Nucleus accumbens (tissue), 56 donors: ENCODE data around the gene SERINC5.
A peak's percentile ranks its signal among the peaks of the same experiment; 100 is the strongest.
"Not testable (repeated sequence)": the region's sequence is repeated elsewhere in the genome, so short reads cannot be mapped to it uniquely, and the experiment has no call there.

ENCODE experiments used
- DNase-seq, 56 donors: peaks; one replicate each; lab custom pipeline; 2025; lab: John Stamatoyannopoulos, UW

Gene SERINC5

DNA sequence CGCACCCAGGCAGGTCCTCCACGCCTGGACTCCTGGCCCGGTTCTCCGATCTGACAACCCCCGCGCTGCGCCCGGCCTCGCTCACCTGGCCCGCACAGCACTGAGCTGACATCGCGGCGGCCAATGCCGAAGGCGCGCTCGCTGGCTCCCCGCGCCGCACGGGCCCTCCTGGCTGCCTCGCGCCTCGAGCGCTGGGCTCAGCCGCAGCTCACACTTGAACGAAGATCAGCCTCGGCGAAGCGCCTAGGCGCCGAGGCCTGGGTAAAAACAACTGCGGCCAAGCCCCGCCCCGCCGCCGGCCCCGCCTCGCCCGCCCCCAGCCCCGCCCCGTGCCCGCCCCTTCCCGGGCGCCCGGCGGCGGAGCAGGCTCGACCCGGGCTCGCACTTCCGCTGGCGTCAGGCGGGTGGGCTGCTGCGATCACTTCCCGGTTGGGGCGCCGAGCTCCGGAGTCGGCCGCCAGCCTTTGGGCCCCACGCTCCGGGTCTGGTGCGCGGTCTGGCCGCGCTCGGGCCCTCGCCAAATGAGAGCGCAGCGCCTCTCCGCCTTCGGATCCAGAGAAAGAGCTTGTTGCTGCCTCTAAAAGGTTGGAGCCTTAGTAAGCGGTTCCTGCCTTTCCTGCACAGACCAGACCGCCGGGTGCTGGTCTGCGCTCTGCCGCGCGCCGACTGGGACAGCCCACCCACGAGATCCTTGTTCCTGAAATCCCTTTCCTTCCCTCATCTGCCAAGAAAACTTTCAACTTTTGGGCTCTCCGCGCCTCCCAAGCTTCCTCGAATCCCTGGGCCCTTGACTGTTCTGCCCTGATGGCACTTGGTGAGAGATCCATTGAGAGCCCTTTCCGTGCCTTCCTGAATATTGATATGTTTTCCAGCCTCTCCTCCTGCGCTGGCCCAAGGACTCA lies at the start of gene SERINC5:
TSS of gene SERINC5 (minus strand) at position 238 of the 902 bp plus-strand sequence. CDS start at position 112, 126 bp downstream.
- DNase-seq: peak in 55 of 56 donors; percentile 30 to 92 (median 85)

GRCh38 chr5:80302636-80303035 lies 46.8 kb upstream of the SERINC5 start:
- no peak for DNase-seq

GRCh38 chr5:80301342-80301741 lies 45.5 kb upstream of the SERINC5 start:
- not testable (repeated sequence) for DNase-seq

- not testable (repeated sequence) for DNase-seq
Observed at GRCh38 chr5:80300796-80301195, 44.9 kb upstream of the SERINC5 start.

DNA sequence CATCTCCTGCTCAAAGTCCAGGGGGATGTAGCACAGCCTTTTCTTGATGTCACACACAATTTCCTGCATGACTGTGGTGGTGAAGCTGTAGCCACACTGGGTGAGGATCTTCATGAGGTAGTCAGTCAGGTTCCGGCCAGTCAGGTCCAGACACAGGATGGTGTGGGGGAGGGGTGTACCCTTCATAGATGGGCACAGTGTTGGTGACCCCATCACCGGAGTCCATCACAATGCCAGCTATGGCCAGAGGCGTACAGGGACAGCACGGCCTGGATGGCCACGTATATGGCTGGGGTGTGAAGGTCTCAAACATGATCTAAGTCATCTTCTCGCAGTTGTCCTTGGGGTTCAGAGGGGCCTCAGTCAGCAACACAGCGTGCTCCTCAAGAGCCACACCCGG lies 44.3 kb upstream of the SERINC5 start:
- DNase-seq: no peak

DNA sequence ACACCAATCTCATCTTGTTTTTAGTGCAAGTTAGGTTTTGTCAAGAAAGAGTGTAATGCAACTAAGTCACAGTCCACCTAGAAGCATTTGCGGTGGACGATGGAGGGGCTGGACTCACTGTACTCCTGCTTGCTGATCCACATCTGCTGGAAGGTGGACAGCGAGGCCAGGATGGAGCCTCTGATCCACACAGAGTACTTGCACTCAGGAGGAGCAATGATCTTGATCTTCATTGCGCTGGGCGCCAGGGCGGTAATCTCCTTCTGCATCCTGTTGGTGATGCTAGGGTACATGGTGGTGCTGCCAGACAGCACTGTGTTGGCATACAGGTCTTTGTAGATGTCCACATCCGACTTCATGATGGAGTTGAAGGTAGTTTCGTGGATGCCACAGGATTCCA lies 43.8 kb upstream of the SERINC5 start:
- DNase-seq: no peak

DNA sequence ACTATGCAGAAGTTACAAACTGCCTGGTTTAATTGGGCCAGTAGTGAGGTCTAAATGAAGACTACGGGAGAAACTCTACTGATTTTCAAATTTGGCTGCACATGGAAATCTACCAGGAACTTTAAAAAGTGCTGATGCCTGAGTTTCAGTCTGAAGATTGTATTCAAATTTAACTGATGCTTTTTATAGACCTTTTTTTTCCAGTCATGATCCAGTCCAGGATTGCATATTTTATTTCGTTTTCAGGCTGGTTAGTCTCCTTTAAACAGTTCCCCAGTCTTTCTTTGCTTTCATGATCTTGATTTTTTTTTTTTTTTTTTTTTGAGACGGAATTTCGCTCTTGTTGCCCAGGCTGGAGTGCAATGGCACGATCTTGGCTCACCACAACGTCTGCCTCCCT lies 40.3 kb upstream of the SERINC5 start:
- DNase-seq: no peak

DNA sequence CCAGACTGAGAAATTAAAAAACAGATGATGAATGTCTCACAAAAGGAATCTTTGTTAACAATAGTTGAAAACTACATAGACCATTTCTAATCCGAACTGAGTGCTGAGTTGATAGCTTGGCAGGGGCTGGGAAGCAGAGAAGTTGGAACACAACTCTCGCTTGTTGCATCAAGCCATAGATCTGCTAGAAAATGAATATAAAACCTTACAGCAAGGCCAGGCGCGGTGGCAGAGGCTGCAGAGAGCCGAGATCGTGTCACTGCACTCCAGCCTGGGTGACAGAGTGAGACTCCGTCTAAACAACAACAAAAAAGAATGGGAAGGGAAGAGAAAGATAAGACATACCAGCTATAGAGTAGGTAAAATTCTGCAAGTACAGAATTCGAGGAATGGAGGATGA lies 35.9 kb upstream of the SERINC5 start:
- DNase-seq: no peak

DNA sequence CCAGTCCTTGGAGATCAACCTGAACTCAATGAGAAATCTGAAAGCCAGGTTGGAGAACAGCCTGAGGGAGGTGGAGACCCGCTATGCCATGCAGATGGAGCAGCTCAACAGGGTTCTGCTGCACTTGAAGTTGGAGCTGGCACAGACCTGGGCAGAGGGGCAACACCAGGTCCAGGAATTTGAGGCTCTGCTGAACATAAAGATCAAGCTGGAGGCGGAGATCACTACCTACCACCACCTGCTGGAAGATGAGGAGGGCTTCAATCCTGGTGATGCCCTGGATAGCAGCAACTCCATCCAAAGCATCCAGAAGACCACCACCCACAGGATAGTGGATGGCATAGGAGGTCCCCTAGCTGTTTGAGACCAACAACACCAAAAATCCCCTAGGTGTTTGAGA lies 33.5 kb upstream of the SERINC5 start:
- no peak for DNase-seq

GRCh38 chr5:80288177-80288576 lies 32.3 kb upstream of the SERINC5 start:
- DNase-seq: no peak

DNA sequence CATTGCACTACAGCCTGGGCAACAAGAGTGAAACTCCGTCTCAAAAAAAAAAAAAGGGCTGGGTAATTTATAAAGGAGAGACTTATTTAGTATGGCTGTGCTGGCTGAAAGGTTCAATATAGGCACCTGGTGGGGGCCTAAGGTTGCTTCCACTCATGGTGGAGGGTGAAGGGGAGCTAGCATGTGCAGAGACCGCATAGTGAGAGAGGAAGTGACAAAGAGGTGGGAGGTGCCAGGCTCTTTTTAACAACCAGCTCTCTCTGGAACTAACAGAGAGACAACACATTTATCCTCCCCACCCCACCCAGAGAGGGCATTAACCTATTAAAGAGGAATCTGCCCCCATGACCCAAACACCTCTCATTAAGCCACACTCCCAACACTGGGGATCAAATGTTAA lies 28.9 kb upstream of the SERINC5 start:
- DNase-seq: no peak

DNA sequence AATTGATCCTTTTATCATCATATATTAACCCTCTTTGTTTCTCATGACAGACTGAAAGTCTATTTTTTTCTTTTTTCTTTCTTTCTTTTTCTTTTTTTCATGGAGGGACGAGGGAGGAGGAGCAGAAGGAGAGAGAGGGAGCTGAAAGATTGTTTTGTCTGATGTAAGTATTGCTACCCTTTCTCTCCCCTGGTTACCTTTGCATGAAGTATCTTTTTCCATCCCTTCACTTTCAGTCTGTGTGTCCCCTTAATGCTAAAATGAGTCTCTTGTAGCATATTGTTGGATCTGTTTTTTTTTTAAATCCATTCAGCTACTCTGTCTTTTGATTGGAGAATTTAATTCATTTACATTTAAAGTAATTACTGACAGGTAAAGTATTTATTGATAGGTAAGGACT lies 27.5 kb upstream of the SERINC5 start:
- no peak for DNase-seq

DNA sequence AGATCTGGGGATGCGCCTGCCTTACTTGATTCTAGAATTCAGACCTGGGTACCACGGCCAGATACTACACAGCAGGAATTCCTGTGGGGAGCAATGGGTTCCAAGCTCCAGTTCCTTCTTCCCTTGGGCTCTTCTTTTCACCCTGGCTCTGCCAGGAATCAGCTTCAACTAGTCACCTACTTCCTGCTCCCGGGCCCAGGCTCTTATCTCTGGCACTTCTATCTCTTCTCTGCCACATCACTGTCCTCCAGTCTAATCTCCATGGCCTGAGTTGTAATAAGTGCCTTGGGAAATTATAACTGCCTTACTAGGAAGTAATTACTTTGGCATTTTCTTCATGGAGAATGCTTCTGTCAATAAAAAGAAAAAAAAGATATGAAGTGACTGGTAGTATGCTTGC lies 26.2 kb upstream of the SERINC5 start:
- DNase-seq: no peak

- no peak for DNase-seq
Observed at GRCh38 chr5:80277191-80277590, 21.3 kb upstream of the SERINC5 start.

DNA sequence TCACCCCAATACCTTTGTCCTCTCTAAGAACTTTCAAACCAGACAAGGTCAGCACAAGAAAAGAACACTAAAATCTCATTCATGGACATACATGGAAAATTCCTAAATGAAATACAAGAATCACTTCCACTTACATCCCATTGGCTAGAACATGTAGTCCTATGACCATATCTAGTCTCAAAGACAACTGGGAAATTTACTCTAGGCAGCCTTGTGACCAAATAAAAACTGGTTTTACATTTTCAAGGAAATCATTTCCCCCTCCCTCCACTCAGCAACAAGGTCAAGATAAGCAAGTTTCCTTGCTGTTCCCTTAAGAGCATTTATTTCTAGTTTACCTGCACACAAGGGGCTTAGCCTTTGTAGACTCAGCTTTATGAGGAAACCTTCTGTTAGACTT lies 20.3 kb upstream of the SERINC5 start:
- DNase-seq: no peak

- DNase-seq: peak in 20 of 56 donors; percentile 1 to 53 (median 12)
Observed at GRCh38 chr5:80275347-80275746, 19.5 kb upstream of the SERINC5 start.

DNA sequence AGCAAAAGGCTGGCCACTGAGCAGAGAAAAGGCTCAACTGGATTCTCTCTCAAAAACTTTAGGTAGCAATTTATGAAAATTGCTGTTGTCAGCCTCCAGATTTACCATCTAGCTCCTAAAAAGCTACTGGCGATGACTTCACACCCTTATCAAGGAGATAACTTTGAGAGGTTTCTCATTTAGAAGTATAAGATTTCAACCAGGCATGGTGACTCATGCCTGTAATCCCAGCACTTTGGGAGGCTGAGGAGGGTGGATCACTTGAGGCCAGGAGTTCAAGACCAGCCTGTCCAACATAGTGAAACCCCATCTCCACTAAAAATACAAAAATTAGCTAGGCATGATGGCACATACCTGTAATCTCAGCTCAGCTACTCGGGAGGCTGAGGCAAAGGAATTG lies 14.7 kb upstream of the SERINC5 start:
- DNase-seq: not testable (repeated sequence)

GRCh38 chr5:80269991-80270438 lies 14.2 kb upstream of the SERINC5 start:
- no peak for DNase-seq

DNA sequence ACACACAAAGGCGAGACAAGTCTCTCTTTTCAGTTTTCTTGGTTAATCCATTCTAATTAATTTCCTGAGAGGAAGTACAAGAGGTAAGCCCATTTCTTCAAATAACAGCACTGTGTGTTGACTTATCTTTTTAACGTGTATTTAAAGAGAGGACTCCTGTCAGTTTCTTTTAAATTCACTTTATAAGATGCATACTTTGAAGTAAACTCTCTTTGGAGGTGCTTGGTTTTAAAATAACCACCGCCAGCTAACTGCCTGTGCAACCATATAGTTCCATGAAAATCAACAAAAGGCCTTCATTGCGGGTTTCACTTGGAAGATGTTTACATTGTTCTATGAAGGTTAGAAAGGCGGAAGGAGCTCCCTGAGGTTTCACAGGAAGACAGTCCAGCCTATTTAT lies 13.1 kb upstream of the SERINC5 start:
- DNase-seq: no peak

DNA sequence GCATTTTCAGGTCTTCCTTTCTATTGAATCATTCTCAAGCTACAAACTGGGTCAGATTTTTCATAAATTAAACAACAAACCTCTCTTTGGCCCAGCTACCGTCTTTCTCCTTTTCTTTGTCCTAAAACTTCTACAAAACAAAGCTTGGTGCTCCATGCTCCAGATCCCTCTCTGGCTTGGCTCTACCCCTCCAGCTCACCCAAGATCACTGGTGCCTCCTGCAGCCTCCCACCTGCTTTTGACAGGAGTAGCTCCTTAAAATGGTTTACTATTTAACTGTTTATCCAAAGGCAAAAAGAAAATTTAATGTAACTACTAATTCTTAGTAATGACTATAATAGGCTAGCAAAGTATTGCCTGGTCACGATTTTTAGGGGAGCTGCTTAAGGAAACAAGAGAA lies 10.7 kb upstream of the SERINC5 start:
- no peak for DNase-seq

GRCh38 chr5:80260461-80260860 lies 4.6 kb upstream of the SERINC5 start:
- no peak for DNase-seq

DNA sequence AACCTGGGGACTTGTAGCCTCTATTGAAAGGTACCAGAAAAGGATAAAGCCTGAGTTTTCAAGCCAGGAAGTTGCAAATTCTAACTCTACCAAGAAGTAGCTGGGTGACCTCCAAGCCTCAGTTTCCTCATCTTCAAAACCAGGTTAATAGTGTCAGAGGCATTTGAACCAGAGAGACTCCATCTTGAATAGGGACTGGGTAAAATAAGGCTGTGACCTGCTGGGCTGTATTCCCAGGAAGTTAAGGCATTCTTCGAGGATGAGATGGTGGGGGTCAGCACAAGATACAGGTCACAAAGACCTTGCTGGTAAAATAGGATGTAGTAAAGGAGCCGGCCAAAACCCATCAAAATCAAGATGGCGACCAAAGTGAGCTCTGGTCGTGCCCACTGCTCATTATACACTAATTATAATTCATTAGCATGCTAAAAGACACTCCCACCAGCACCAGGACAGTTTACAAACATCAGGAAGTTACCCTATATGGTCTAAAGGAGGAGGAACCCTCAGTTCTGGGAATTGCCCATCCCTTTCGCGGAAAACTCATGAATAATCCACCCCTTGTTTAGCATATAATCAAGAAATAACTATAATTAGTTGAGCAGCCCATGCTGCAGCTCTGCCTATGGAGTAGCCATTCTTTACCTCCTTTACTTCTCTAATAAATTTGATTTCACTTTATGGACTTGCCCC lies 3.8 kb upstream of the SERINC5 start:
- no peak for DNase-seq
